Inflammatory macrophage treated with lipopolysaccharide for 4 hours (primary cell): ENCODE data around the gene CALN1.
"Not testable (repeated sequence)": the region's sequence is repeated elsewhere in the genome, so short reads cannot be mapped to it uniquely, and the experiment has no call there.

Experiments used
- DNase-seq: peaks from one replicate; pipeline ENCODE4 v3.0.0-alpha.2; 2020

CALN1 gene

DNA sequence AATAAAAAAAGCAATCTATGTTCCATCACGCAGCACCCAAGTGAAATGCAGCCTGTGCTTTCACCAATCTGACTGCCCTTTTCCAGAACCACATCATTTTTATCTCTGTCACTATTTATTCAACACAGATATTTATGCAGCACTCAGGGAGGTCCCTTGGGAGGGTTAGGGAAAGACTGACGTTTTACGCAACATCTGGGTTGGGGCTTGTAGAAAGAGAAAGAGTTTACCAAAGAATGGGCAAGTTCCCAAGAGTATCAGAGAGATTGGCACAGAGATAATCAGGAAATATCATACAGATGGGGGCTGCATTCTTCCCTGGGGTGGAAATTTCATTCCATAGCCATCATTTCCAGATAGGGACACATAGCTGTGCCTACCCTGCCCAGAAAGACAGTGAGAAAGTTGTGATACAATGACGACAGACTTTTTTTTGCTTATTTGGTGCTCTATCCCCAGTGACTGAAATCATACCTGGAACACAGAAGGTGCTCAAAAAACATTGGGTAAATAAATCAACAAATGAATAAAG lies 474.2 kb downstream of the CALN1 start:
- no peak for DNase-seq

DNA sequence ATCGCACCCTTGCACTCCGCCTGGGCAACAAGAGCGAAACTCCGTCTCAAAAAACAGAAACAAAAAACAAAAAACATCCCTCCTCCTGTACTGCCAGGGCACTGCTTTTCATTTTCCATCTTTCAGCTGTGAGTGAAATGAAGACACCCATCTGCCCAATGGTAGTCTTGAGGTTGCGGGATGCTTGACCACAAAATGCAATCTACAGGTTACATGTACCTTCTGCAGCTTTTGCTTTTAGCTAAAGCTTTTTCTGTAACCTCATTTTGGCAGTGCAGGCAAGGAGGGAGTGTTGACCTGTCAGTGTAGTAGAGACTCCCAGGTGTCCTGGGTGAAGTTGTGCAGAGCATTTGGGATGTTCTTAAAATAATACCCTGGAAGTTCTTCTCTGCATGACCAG lies 476.5 kb downstream of the CALN1 start:
- no peak for DNase-seq

DNA sequence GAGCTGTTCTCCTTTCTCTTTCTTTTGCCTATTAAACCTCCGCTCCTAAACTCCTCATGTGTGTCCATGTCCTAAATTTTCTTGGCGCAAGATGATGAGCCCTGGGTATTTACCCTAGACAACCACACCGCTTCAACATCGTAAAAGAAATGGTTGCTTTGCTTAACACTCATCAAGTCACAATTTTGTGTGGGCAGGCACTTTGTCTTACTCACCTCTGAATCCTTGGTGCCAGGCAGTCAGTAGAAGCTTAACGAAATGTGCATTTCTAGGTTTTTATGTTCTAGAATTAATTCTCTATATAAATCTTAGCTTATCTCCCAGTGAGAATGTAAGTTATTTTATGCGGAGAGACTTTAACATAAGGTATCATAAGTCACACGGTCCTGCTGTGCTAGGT lies 478.7 kb downstream of the CALN1 start:
- no peak for DNase-seq

DNA sequence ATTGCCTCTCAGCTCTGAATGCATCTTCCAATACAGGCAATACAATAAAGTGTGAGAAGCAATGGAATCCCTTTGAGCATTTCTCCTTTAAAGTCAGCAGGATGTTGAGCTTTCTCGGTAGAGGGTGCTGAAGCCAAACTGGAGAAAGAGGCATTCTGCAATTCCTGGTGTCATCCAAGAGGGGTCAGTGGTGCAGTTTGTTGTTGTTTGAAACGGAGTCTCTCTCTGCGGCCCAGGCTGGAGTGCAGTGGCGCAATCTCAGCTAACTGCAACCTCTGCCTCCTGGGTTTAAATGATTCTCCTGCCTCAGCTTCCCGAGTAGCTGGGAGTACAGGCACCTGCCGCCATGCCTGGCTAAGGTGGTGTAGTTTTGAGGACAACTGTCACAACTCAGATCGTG lies 486.5 kb downstream of the CALN1 start:
- DNase-seq = no peak

DNA sequence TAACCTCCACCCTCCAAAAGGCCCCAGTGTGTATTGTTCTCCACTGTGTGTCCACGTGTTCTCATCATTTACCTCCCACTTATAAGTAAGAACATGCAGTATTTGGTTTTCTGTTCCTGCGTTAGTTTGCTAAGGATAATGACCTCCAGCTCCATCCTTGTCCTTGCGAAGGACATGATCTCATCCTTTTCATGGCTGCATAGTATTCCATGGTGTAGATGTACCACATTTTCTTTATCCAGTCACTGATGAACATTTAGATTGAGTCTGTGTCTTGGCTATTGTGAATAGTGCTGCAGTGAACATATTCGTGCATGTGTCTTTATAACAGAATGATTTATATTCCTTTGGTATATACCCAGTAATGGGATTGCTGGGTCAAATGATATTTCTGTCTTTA lies 497.9 kb downstream of the CALN1 start:
- DNase-seq = not testable (repeated sequence)

DNA sequence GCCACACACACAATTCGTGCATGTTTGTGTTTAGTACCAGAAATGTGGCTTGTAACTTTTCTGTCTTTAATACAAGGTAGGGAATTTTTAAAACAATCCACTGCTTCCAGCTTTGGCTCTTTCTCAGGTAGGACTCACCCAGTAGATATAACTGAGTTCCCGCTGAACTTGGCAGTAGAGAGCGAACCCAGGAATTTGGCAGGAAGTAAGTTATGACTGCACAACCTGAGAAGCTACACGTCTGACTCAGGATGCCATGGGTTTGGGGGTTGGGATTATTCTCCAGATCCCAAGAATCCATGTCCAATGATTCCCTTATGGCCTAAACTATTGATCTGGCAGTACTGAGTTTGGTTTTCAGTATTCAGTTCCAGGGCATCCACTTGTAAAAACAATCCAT lies 499.7 kb downstream of the CALN1 start:
- no peak for DNase-seq

GRCh38 chr7:71911051-71911450 lies 501.1 kb downstream of the CALN1 start:
- DNase-seq = no peak

GRCh38 chr7:71905821-71906220 lies 506.3 kb downstream of the CALN1 start:
- no peak for DNase-seq

DNA sequence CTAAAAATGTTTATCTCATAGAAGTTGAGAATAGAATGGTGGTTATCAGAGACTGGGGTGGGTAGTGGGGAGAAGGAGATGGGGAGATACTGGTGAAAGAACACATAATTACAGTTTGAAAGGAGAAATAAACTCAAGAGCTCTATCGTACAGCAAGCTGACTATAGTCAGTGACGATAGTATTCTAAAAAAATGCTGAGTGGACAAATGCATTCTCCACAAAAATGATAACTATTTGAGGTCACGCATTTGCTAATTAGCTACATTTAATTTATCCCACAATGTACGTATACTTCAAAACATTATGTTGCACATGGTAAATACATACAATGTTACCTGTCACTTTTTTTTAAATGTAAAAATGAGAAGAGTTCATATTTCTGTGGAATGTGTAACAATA lies 507.7 kb downstream of the CALN1 start:
- DNase-seq = no peak

DNA sequence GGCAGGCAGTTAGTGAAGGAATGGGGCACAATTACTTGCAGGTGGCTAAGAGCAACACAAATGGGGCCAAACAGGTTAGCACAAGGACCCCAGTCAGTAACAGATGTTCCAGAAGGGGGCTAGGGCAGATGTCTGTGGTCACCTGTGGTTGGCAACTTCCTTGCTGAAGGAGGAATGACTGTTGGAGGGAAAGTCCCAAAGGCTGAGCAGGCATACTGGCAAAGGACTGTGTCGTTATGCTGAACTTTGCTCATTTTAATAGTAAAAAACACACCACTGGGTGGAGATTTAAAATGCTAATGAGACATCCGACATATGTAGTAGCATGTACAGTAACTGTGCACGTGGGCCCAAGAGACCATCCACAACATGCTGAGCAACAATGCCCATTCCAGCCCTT lies 511.6 kb downstream of the CALN1 start:
- no peak for DNase-seq

- DNase-seq = no peak
These were observed 515.6 kb downstream of the CALN1 start for GRCh38 chr7:71896535-71896934.

GRCh38 chr7:71886046-71886445 lies 526.1 kb downstream of the CALN1 start:
- no peak for DNase-seq

DNA sequence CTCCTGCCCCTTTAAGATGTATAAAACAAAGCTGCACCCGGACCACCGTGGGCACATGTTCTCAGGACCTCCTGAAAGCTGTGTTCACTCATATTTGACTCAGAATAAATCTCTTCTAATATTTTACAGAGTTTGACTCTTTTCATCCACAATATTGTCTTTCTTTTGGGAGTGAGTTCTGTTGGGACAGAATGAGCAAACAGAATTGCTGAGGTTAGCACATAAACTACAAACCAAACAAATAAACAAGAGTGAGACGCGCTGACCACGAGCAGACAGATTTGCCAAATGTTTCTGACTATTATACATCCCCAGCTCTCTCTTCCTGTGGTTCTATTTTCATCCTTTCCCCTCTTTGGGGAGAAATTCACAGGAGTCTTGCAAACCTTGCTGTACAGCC lies 526.7 kb downstream of the CALN1 start:
- DNase-seq = no peak

DNA sequence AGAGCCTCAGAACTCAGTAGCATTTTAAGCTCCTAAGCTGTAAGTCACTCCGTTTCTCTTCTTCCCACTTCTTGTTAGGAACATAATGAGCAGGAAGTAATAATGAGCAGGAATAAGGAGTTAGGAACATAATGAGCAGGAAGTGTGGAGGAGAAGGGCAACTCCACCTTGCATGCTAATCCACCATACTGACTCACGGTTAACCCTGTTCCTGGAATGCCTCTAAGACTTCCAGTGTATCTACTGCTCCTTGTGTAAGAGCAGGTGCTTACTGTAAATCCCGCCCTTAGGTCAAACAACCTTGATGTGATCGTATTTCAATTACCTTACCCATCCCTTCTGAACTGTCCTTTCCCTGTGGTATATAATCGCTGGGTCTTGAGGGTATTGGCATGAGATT lies 528.7 kb downstream of the CALN1 start:
- DNase-seq = no peak

DNA sequence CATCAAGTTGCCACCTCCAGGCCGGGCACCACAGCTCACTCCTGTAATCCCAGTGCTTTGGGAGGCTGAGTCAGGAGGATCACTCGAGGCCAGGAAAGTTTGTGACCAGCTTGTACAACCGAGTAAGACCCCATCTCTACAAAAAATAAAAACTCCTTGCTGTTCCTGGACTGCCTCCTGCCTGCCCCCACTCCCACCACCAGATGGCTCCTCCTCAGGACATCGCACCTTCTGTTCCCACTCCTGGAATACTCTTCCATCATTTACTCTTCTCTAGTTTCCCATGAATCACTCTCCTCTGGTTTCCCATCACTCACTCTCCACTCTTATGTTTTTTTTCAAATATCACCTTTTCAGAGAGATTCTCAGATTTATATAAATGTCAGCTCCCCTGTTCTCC lies 540.7 kb downstream of the CALN1 start:
- no peak for DNase-seq

DNA sequence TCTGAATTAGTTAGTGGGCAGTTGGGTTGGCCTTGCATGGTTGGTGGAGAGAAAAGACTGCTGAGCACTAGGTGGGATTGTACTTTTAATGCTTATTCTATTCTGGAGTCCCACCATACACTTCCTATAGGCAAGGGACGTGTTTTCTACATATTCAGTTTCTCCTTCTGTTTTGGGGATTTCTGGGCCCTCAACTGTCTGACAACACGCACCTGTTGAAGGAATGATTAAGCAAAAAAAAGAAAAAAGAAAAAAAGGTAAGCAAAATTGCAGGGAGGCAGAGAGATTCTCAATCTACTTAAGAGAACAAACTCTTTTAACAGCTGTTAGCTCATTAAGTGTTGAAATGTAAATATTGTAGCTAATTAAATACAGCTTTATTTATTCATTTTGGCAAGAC lies 541.3 kb downstream of the CALN1 start:
- DNase-seq = no peak

GRCh38 chr7:71868797-71869196 lies 543.3 kb downstream of the CALN1 start:
- DNase-seq = peak; percentile 64

DNA sequence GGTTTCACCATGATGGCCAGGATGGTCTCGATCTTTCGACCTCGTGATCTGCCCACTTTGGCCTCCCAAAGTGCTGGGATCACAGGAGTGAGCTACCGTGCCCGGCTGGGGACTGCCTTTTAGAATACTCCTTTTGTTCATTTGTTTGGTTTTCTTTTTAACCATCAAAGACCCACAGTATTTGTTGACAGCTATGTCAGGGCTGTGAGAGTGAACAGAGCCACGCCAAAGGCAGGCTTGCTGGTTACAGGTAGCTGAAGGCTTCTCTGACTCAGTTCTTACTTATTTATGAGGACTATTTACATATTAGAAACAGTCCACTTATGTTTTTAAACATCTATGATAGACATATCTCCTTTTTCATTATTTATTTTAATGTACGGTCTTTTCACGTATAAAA lies 544.5 kb downstream of the CALN1 start:
- DNase-seq = no peak

DNA sequence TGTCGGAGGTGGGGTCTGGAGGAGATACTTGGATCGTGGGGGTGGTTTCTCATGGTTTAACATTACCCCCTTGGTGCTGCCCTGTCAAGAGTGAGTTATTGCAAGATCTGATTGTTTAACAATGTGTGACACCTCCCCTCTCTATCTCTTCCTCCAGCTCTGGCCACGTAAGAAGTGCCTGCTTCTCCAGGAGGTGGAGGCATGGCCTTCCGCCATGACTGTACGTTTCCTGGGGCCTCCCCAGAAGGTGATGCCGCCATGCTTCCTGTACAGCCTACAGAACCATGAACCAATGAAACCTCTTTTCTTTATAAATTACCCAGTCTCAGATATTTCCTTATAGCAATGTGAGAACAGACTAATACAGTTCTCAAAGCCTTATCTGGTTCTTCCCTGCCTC lies 547.0 kb downstream of the CALN1 start:
- no peak for DNase-seq

DNA sequence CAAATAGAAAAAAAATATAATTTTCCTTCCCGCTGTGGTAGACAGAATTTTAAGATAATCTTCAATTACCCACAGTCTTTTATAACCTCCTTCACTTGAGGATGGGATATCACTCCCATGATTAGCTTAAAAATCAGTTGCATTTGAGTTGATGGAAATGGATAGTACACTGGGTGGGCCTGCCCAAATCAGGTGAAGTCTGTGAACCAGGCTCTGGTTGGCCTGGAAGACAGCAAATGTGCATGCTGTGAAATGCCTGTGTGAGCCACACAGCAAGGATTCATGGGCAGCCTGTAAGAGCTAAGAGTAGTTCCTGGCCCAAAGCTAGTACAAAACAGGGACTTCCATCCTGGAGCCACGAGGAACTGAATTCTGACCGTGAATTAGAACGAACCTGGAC lies 548.0 kb downstream of the CALN1 start:
- DNase-seq = no peak

DNA sequence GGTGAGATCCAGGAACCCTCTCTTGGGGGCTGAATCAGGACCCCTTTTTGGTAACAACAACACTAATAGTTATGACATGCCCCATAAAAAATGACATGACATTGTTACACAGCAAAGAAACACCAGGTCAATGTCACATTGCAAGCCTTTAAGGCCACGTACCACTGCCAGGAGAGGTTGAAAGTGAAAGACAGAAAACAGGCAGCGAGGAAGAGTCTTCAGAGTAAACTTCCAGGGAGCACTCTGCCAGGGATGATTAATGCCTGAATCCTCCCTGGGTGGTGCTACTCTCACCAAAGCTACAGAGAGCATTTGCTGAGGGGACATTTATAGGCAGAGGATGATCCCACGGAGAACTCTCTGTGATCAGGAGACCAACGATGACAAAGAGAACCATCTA lies 551.6 kb downstream of the CALN1 start:
- no peak for DNase-seq

DNA sequence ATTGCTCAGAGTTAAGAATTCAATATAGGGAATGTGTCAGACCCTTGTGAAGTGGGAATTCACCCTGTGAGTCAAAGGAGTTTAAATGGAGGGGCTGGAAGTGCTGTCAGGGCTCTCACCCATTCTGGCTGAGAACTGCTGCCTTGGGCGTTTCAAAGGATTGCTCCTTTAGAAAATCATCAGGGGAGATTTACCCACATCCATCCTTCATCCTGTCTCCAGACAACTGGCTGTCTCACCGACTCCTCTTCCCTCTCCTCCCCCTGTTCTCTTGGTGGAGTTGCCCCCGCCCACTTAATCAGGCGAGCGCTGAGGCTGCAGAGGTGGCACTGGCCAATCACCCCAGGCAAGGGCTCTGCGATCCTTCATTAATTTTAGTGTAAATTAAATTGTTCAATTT lies 554.8 kb downstream of the CALN1 start:
- no peak for DNase-seq

DNA sequence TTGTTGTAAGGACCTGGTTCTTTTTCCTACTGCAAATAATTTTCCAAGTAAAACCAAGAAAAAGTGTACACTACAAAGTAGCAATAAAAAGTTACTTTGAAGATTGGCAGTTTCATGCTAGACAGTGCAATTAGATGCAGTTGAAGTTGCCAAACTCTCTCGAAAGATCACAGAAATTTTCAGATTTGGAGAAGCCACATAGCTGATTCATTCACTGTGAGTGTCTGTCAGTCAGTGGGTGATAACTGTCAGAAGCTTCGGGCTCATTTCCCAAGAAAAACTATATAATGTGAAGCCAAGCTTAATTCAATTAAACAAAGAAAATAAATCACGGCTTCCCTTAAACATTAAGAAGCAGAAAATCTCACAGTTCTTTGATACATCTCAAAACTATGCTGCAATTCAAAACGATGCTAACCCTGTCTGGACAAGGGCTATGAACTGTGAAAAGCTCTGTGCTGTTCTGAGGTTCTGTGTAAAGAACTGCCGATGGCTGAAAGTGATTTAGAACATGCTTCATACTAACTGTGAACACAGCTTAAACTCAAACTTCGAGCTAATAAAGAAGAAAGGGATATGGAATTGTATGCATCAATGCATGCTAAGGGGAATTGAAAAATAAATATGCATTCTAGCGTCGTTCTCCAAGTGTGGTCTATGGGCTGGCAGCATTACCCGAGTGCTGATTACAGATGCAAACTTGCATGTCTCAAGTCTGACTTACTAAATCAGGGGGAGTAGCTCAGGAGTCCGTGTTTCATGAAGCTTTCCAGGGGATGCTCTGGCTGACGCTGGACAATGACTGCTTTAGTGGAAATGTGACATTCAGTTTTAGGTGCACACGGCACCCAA lies 557.4 kb downstream of the CALN1 start:
- DNase-seq = no peak

DNA sequence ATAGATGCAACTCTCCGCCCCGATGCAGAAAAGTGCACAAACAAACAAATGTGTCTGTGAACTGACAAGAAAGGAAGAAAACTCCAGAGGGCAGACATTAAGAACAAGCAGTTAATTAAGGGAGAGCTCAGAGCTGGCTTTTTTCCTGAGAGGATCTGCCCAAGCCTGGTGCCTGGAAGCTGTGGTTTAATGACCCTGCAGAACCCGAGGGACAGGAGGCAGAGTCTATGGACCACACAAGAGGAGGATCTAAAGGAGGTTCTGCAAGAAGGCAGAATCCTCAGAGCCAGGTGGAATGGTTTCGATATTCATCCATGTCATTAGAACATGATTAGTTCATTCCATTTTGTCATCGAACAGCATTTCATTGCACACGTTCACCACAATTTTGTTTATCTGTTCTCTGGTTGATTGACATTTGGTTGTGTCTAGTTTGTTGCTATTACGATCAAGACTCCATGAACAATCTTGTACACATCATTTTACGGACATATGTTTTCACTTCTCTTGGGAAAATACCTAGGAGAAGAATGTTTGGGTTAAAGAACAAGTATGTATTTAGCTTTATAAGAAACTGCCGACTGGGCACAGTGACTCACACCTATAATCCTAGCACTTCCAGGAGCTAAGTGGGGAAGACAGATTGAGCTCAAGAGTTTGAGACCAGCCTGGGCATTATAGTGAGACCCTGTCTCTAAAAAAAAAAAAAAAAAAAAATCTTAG lies 560.2 kb downstream of the CALN1 start:
- DNase-seq = no peak
